Astrocyte of the spinal cord (primary cell): ENCODE measurements around the gene SPOCK1.

Experiments
- DNase-seq: peaks from one replicate; pipeline ENCODE4 v3.0.0; 2011; ENCODE audit warnings: low read depth, low spot score
- H3K4me3 ChIP-seq: 2 replicates; pipeline ENCODE4 v1.5.1; 2011; ENCODE audit warnings: low read depth, mild to moderate bottlenecking, low read length, moderate library complexity
- in situ Hi-C: cut with HindIII; loops from 2 replicates; pipeline ENCODE4 v1.10.0; 2017; ENCODE audit warnings: low sequenced_read_pairs
- TF ChIP-seq, protein P1 (sequence below): IDR thresholded peaks from 2 replicates; pipeline ENCODE4 v1.5.1; 2012; ENCODE audit warnings: low read depth, mild to moderate bottlenecking, low read length, inconsistent platforms

Gene SPOCK1

DNA sequence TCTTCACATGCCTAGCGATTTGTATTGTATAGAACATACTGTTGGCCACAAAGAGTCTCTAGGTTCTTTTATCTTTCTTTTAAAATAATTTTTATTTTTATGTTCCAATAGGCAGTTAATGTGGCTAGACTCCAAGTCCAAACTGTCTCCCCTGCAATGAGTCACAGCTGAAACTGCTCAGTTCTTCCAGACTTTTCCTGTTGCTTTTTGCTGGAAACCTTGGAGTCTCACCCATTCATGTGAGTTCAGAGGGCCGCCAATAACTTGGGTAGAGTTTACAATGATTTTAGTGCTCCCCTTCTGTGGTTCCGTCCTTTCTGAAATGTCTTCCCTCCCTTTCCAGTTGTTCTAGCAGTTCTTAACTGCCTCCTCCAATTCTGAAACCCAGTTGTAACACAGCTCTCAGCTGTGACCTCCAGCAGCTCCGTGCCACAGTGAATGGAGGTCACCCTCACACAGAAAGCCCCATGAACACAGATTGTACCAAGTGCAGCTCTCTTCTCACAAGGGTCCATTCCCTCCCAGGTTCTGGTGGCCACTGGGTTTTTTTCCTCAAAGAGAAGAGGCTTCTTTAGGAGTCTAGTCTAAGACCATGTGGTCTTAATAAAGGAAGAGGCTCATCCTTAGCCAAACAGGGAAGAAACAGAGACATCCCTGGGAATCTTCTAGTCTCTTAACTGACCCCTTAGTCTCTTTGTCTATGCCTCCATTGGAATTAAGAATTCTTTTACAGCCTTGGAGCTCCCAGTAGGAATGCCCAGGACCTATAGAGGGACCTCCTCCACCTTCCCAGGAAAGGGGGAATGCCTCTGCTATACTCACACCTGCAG lies 198.5 kb downstream of the SPOCK1 start:
- in situ Hi-C loops = no loop called here
- peak; percentile 69 for DNase-seq
- H3K4me3 ChIP-seq = no peak overlapping the region
- TF ChIP-seq, protein P1, sequence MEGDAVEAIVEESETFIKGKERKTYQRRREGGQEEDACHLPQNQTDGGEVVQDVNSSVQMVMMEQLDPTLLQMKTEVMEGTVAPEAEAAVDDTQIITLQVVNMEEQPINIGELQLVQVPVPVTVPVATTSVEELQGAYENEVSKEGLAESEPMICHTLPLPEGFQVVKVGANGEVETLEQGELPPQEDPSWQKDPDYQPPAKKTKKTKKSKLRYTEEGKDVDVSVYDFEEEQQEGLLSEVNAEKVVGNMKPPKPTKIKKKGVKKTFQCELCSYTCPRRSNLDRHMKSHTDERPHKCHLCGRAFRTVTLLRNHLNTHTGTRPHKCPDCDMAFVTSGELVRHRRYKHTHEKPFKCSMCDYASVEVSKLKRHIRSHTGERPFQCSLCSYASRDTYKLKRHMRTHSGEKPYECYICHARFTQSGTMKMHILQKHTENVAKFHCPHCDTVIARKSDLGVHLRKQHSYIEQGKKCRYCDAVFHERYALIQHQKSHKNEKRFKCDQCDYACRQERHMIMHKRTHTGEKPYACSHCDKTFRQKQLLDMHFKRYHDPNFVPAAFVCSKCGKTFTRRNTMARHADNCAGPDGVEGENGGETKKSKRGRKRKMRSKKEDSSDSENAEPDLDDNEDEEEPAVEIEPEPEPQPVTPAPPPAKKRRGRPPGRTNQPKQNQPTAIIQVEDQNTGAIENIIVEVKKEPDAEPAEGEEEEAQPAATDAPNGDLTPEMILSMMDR = no peak

DNA sequence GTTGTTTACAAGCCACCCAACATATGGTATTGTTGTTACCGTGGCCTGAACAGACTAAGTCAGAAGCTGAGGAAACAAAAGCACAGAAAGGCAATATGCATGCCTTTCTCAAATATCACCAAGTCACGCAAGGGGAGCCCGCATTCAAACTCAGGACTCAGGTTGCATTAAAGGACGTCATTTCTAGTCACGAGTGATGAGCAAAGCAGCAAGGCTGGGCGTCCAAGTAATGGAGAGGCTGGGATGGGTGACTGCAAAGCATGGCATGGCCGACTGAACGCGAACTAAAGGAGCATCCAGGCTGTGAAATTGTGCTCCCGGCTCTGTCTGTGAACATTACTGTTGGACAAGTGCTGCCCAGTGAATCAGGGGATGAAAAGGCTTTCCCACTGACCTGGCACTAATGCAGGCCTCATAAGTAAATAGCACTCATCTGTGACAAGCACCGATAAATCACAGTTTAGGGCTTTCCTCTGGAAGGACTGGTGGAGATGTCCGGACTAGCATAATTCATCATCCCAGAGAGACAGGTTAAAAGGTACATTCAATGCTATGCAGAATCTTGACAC lies 202.8 kb downstream of the SPOCK1 start:
- TF ChIP-seq, protein P1 = no peak
- DNase-seq = peak; percentile 66
- in situ Hi-C loops = no loop called here
- no peak overlapping the region for H3K4me3 ChIP-seq

DNA sequence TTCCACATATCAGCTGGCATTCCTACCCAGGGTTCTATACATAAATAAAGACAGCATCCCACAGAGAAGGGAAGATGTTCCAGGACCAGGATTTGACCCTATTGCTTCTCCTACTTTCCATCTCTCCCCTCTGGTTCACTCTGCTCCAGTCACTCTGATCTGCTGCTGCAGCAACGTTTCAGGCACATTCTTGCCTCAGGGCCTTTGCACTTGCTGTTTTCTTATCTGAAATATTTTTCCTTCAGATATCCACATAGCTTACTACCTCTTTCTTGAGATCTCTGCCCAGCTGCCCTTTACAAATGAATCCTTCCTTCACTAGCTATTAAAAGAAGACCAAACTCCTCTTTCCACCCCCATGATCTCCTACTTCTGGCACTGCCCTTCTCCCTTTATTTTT lies 204.5 kb downstream of the SPOCK1 start:
- in situ Hi-C loops = no loop called here
- no peak for DNase-seq
- H3K4me3 ChIP-seq = no peak overlapping the region
- TF ChIP-seq, protein P1 = no peak

DNA sequence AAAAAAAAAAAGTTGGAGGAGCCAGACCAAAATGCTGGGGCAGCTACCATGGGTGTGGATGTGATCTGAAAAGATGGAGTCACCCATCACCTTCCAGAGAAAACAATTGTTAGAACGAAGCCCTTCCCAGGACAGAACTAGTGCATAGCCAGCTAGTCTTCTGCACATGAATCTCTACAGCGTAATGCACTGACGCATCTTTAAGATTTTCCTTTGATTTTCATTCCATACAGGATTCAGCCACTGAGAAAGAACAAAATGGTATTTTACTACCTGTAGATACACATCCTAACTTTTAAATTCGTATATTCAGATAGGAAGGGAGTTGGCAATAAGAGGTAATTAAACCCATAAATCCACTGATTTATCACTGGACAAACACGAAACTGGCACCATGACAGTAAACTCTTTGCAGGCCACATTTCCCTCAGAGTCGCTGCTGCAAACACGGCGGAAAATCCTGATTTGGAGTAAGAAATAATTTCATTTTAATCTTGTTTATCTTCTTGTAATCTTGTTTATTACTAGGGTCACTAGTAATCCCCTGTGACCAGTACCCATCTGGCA lies 206.6 kb downstream of the SPOCK1 start:
- TF ChIP-seq, protein P1 = no peak
- H3K4me3 ChIP-seq = no peak overlapping the region
- in situ Hi-C loops = no loop called here
- no peak for DNase-seq

DNA sequence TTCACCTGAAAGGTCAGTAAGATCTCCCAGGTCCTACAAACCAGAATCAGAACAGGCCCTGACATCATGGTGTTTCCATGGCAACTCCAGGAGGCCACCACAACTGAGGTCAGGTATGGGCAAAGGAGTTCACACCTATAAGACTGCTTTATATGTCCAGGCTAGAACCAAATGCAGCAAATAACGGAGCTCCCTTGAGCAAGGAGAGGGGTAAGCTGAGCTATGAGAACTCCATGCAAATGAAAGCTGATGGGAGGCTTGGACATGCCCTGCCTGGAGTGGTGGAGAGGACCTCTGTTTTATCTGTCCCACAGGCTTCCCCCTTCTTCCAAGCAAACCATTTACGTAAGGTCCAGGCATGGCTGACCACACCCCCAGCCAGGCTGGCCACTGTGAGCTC lies 207.7 kb downstream of the SPOCK1 start:
- in situ Hi-C loops = no loop called here
- TF ChIP-seq, protein P1 = no peak
- no peak for DNase-seq
- no peak overlapping the region for H3K4me3 ChIP-seq

DNA sequence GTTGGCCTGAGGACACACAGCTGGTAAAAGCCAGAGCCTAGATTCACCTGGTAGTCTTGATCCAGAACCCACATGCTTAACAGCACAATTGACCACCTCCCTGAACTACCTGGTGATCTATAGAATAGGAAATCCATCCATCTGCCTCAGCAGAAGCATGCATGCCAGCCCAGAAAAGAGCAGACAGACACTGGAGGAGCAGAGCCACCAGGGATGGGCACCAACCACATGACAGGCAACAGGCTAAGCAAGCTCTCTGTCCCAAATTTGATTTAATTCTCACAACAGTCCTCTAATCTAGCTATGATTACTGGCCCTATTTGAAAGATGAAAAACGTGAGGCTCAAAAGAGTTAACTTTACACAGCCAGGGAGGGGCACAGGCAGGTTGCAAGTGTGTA lies 208.1 kb downstream of the SPOCK1 start:
- H3K4me3 ChIP-seq = no peak overlapping the region
- in situ Hi-C loops = no loop called here
- TF ChIP-seq, protein P1 = no peak
- no peak for DNase-seq
